Smooth muscle cell (in vitro differentiated cells): ENCODE results near the gene ADGRD1. TPM values are rescaled to one million over a fixed set of nuclear protein-coding genes. Genes with fewer than 3 reads are reported as not detected.

Source experiments
- DNase-seq: peaks from one replicate; lab custom pipeline; 2025; ENCODE audit not compliant: unreplicated experiment; lab: John Stamatoyannopoulos, UW
- H2AFZ ChIP-seq: fragments of 200-600 bp; sonication (generic); 2 replicates; pipeline ENCODE4 v1.6.0; 2016; ENCODE audit warnings: antibody characterized with exemption, low read depth, mild to moderate bottlenecking
- H3F3A ChIP-seq: fragments of 200-600 bp; sonication (generic); 2 replicates; pipeline ENCODE4 v1.6.0; 2017; ENCODE audit warnings: antibody characterized with exemption, low read depth
- H3K27ac ChIP-seq: fragments of 200-600 bp; sonication (generic); 2 replicates; pipeline ENCODE4 v1.5.1; 2016; ENCODE audit warnings: low read depth, mild to moderate bottlenecking
- H3K27me3 ChIP-seq: fragments of 200-600 bp; sonication (generic); 2 replicates; pipeline ENCODE4 v1.6.1; 2016; ENCODE audit warnings: low read depth, mild to moderate bottlenecking
- H3K36me3 ChIP-seq: fragments of 200-600 bp; sonication (generic); 2 replicates; pipeline ENCODE4 v1.5.1; 2016; ENCODE audit warnings: low read depth
- H3K4me1 ChIP-seq: fragments of 200-600 bp; sonication (generic); 2 replicates; pipeline ENCODE4 v1.5.1; 2016; ENCODE audit warnings: low read depth
- H3K4me2 ChIP-seq: fragments of 200-600 bp; sonication (generic); 2 replicates; pipeline ENCODE4 v1.6.0; 2016; ENCODE audit warnings: mild to moderate bottlenecking
- H3K4me3 ChIP-seq: fragments of 200-600 bp; sonication (generic); 2 replicates; pipeline ENCODE4 v1.5.1; 2016; ENCODE audit warnings: mild to moderate bottlenecking
- H3K79me2 ChIP-seq: fragments of 200-600 bp; sonication (generic); 2 replicates; pipeline ENCODE4 v1.6.0; 2016; ENCODE audit warnings: low read depth, mild to moderate bottlenecking
- H3K9ac ChIP-seq: fragments of 200-600 bp; sonication (generic); 2 replicates; pipeline ENCODE4 v1.6.0; 2016; ENCODE audit warnings: low read depth
- H3K9me3 ChIP-seq: fragments of 200-600 bp; sonication (generic); replicated peaks from 2 replicates; pipeline ENCODE4 v1.5.1; 2016; ENCODE audit warnings: low read depth
- H4K20me1 ChIP-seq: fragments of 200-600 bp; sonication (generic); 2 replicates; pipeline ENCODE4 v1.6.0; 2016; ENCODE audit warnings: low read depth
- CTCF ChIP-seq: fragments of 200-600 bp; sonication (generic); IDR thresholded peaks from 2 replicates; pipeline ENCODE4 v1.5.1; 2017; ENCODE audit warnings: borderline replicate concordance, mild to moderate bottlenecking, antibody characterized with exemption; ENCODE audit not compliant: insufficient read depth, poor library complexity, severe bottlenecking
- WGBS: methylation state at CpG from one replicate; pipeline ENCODE4 v1.1.7; 2016; ENCODE audit warnings: low lambda C conversion rate; 5-methylcytosine and 5-hydroxymethylcytosine counted together
- polyA plus RNA-seq: library from polyadenylated mRNA; unstranded; fragments of >200 nt; fragmentation: Nextera tagmentation; extraction: Ambion mirVana; gene quantifications from 2 replicates; pipeline ENCODE4 v1.2.1, GENCODE V29; 2016
- total RNA-seq: library from RNA; depleted of rRNA; stranded (reverse); fragments of >200 nt; gene quantifications from 2 replicates; pipeline ENCODE4 v1.2.3, GENCODE V29; 2014

The ADGRD1 gene
- total and polyA plus RNA-seq, 2 experiments from 2014 or later: 0.14 TPM; not detected in 1

- no peaks in the 10 kb centered on the region for H4K20me1 ChIP-seq
- no peaks in the 10 kb centered on the region for H3K9me3 ChIP-seq
- no peak overlapping the region for H2AFZ ChIP-seq
- DNase-seq: no peak
- H3K9ac ChIP-seq: no peak overlapping the region
- H3K4me2 ChIP-seq: no peak overlapping the region
- TF ChIP-seq CTCF: no peak
- 84% methylated on average over 5 of the region's 5 CpGs for WGBS
- peaks cover 6% of the 10 kb centered on the region for H3K27me3 ChIP-seq
- no peak overlapping the region for H3K4me3 ChIP-seq
- no peaks in the 10 kb centered on the region for H3K4me1 ChIP-seq
- H3F3A ChIP-seq: no peaks in the 10 kb centered on the region
- H3K79me2 ChIP-seq: no peaks in the 10 kb centered on the region
- H3K36me3 ChIP-seq: no peaks in the 10 kb centered on the region
- no peak overlapping the region for H3K27ac ChIP-seq
These were observed 34.6 kb downstream of the ADGRD1 start for GRCh38 chr12:130988261-130988660.

- no peak overlapping the region for H3K4me2 ChIP-seq
- WGBS: 73% methylated on average over 2 of the region's 2 CpGs
- H3K79me2 ChIP-seq: no peaks in the 10 kb centered on the region
- peaks cover 6% of the 10 kb centered on the region for H3K27me3 ChIP-seq
- H3F3A ChIP-seq: no peaks in the 10 kb centered on the region
- H3K4me1 ChIP-seq: no peaks in the 10 kb centered on the region
- H4K20me1 ChIP-seq: no peaks in the 10 kb centered on the region
- no peak for TF ChIP-seq CTCF
- no peak for DNase-seq
- no peak overlapping the region for H3K9ac ChIP-seq
- no peak overlapping the region for H3K27ac ChIP-seq
- H3K9me3 ChIP-seq: no peaks in the 10 kb centered on the region
- H3K4me3 ChIP-seq: no peak overlapping the region
- no peak overlapping the region for H2AFZ ChIP-seq
- no peaks in the 10 kb centered on the region for H3K36me3 ChIP-seq
These were observed 35.0 kb downstream of the ADGRD1 start for GRCh38 chr12:130988751-130989150.

GRCh38 chr12:130989391-130989790 lies 35.7 kb downstream of the ADGRD1 start:
- Histone ChIP-seq H2AFZ (no peak overlapping the region), H3K4me1 (no peaks in the 10 kb centered on the region), H3K27ac (no peak overlapping the region), H4K20me1 (no peaks in the 10 kb centered on the region), H3K27me3 (peaks cover 6% of the 10 kb centered on the region), H3K4me3 (no peak overlapping the region), H3K4me2 (no peak overlapping the region), H3K79me2 (no peaks in the 10 kb centered on the region), H3K9me3 (no peaks in the 10 kb centered on the region), H3F3A (no peaks in the 10 kb centered on the region), H3K9ac (no peak overlapping the region), H3K36me3 (no peaks in the 10 kb centered on the region)
- DNase-seq: no peak
- TF ChIP-seq CTCF: no peak
- 74% methylated on average over 8 of the region's 8 CpGs for WGBS

GRCh38 chr12:130990034-130990433 lies 36.3 kb downstream of the ADGRD1 start:
- Histone ChIP-seq H3F3A (no peaks in the 10 kb centered on the region), H3K36me3 (no peaks in the 10 kb centered on the region), H4K20me1 (no peaks in the 10 kb centered on the region), H3K9ac (no peak overlapping the region), H3K4me1 (peaks cover under 1% of the 10 kb centered on the region), H3K27me3 (peaks cover 2% of the 10 kb centered on the region), H3K4me2 (no peak overlapping the region), H3K27ac (no peak overlapping the region), H3K9me3 (no peaks in the 10 kb centered on the region), H3K4me3 (no peak overlapping the region), H3K79me2 (no peaks in the 10 kb centered on the region), H2AFZ (no peak overlapping the region)
- 91% methylated on average over 8 of the region's 8 CpGs for WGBS
- no peak for TF ChIP-seq CTCF
- no peak for DNase-seq
